Testis (tissue), 3 donors: ENCODE measurements around the gene POLDIP3. TPM values are rescaled to one million over a fixed set of nuclear protein-coding genes. Genes with fewer than 3 reads are reported as not detected.
"Not testable (repeated sequence)": the region's sequence is repeated elsewhere in the genome, so short reads cannot be mapped to it uniquely, and the experiment has no call there.

Experiments used
- DNase-seq: peaks from one replicate; pipeline ENCODE4 v3.0.0-alpha.2; 2019
- H3K27ac ChIP-seq, 2 donors: fragments of 200-600 bp; sonication (generic); one replicate each; pipeline ENCODE4 v1.5.1; 2019
- H3K27me3 ChIP-seq: fragments of 200-600 bp; sonication (generic); one replicate; pipeline ENCODE4 v1.5.1; 2019
- H3K36me3 ChIP-seq: fragments of 200-600 bp; sonication (generic); one replicate; pipeline ENCODE4 v1.5.1; 2017; ENCODE audit warnings: low read depth; ENCODE audit errors: missing control alignments
- H3K4me1 ChIP-seq: fragments of 200-600 bp; sonication (generic); one replicate; pipeline ENCODE4 v1.5.1; 2019
- H3K4me3 ChIP-seq, 2 donors: fragments of 200-600 bp; sonication (generic); one replicate each; pipeline ENCODE4 v1.5.1; 2017 to 2019
- H3K9me3 ChIP-seq: fragments of 200-600 bp; sonication (generic); one replicate; pipeline ENCODE4 v1.5.1; 2017
- POLR2A ChIP-seq: fragments of 450-650 bp; IDR thresholded peaks from one replicate; pipeline ENCODE4 v1.6.1; 2017; ENCODE audit warnings: antibody characterized with exemption, mild to moderate bottlenecking, moderate library complexity
- WGBS, 2 donors: methylation state at CpG; one replicate each; pipeline ENCODE4 v1.1.5; 2018; 5-methylcytosine and 5-hydroxymethylcytosine counted together
- intact Hi-C: fragments of 100-400 bp; cut with DNase I; formaldehyde crosslinking; loops from one replicate; pipeline ENCODE4 v1.15.1; 2023; ENCODE audit warnings: low total_unique reads
- polyA plus RNA-seq: library from polyadenylated mRNA; stranded (reverse); fragments of 350-450 nt; fragmentation: Illumina TruSeq; extraction: RNeasy Lipid Tissue Mini Kit (QIAGEN cat#74804); gene quantifications from one replicate; pipeline ENCODE4 v1.2.3, GENCODE V29; 2014; ENCODE audit warnings: low read depth, low replicate concordance; ENCODE audit not compliant: insufficient read depth
- total RNA-seq, 2 donors: library from RNA; depleted of rRNA; stranded (reverse); fragments of >200 nt; gene quantifications; one replicate each; pipeline ENCODE4 v1.2.3, GENCODE V29; 2016
- TF ChIP-seq, protein P1 (sequence below), 3 experiments: fragments of 450-650 bp in 2 of 3; fragments of 200-600 bp in 1 of 3; sonication (generic) in 1 of 3; IDR thresholded peaks; one replicate each; pipeline ENCODE4 v1.5.1; 2016 to 2019; ENCODE audit warnings: antibody characterized with exemption in 3 of 3, mild to moderate bottlenecking in 2 of 3, moderate library complexity in 1 of 3

Gene POLDIP3
- total and polyA plus RNA-seq, 3 donors from 2014 or later: 57.5 to 76.9 (median 60.5) TPM

GRCh38 chr22:42553475-42554361 lies 61.0 kb downstream of the POLDIP3 start, which contains the start of gene SERHL2:
TSS of gene SERHL2 (plus strand) at chr22:42553956. CDS start at chr22:42554021, 65 bp downstream.
- WGBS, 2 donors: 1 to 2% methylated on average over 37 to 56 of the region's 75 CpGs
- peak; percentile 89 for DNase-seq
- no peak for TF ChIP-seq POLR2A
- TF ChIP-seq, protein P1, sequence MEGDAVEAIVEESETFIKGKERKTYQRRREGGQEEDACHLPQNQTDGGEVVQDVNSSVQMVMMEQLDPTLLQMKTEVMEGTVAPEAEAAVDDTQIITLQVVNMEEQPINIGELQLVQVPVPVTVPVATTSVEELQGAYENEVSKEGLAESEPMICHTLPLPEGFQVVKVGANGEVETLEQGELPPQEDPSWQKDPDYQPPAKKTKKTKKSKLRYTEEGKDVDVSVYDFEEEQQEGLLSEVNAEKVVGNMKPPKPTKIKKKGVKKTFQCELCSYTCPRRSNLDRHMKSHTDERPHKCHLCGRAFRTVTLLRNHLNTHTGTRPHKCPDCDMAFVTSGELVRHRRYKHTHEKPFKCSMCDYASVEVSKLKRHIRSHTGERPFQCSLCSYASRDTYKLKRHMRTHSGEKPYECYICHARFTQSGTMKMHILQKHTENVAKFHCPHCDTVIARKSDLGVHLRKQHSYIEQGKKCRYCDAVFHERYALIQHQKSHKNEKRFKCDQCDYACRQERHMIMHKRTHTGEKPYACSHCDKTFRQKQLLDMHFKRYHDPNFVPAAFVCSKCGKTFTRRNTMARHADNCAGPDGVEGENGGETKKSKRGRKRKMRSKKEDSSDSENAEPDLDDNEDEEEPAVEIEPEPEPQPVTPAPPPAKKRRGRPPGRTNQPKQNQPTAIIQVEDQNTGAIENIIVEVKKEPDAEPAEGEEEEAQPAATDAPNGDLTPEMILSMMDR (IDR thresholded peaks at IDR 0.05): no peak

DNA sequence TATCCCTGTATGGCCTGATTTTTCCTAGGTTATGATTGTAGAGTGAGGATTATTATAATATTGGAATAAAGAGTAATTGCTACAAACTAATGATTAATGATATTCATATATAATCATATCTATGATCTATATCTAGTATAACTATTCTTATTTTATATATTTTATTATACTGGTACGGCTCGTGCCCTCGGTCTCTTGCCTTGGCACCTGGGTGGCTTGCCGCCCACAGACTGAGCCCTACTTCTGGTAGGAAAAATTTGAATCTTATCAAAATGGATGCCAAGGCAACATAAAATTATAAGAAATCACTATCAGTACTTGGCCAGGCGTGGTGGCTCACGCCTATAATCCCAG lies 62.4 kb downstream of the POLDIP3 start:
- DNase-seq, intact Hi-C loops, H3K27me3 ChIP-seq, H3K4me3 ChIP-seq, H3K4me1 ChIP-seq, H3K36me3 ChIP-seq, H3K27ac ChIP-seq, H3K9me3 ChIP-seq: not testable (repeated sequence)
- WGBS, 2 donors: 80 to 88% methylated on average over 6 of the region's 6 CpGs

More at GRCh38 chr22:42553475-42554361, 61.0 kb downstream of the POLDIP3 start, which contains the start of gene SERHL2:
- no peaks in the 10 kb centered on the region for H3K27me3 ChIP-seq
- intact Hi-C loops: no loop called here
- peak within 1 kb of the TSS in 1 of 2 donors; percentile 45 for H3K27ac ChIP-seq
- no peaks in the 10 kb centered on the region for H3K9me3 ChIP-seq
- peaks cover 5% of the 10 kb centered on the region for H3K4me1 ChIP-seq
- peak within 1 kb of the TSS; percentile 51 to 63 for H3K4me3 ChIP-seq
- no peaks in the 10 kb centered on the region for H3K36me3 ChIP-seq

DNA sequence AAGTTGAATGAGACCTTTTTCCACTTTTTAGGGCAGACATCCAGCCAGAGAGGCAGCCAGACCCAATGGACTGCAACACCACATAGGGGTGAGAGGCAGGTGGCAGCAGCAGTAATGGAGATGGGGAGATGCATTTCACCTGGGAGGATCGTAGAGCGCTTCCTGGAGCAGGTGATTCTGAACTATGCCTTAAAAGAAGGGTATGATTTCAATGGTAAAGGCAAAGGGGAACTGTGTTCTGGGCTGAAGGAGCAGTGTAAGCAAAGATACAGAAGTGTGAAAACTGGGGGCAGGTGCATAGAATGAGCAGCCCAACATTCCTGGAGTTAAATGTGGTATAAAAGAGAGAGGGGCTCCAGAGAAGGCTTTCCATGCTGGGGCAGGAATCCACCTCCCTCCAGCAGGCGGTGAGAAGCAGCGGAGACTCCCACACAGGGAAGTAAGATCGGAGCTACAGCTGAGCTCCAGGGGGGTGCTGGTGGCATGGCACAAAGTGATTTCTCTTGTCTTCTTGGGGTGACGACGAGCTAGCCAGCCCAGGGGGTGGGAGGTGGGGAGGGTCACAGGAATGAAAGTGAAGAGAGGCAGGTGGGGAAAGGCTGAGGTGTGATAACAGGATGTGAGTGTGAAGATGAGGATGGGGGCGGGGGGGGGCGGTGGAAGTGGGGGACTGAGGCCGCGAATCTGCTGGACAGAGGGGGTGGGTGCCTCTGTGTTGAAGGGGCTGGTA lies 65.2 kb downstream of the POLDIP3 start:
- no peaks in the 10 kb centered on the region for H3K36me3 ChIP-seq
- H3K27ac ChIP-seq: no peak overlapping the region
- no peak overlapping the region for H3K4me3 ChIP-seq
- TF ChIP-seq POLR2A: no peak
- TF ChIP-seq, protein P1 (IDR thresholded peaks at IDR 0.05): no peak
- intact Hi-C loops: no loop called here
- no peaks in the 10 kb centered on the region for H3K27me3 ChIP-seq
- DNase-seq: no peak
- peaks cover 5% of the 10 kb centered on the region for H3K4me1 ChIP-seq
- 65 to 70% methylated on average over 11 of the region's 11 CpGs for WGBS, 2 donors
- H3K9me3 ChIP-seq: no peaks in the 10 kb centered on the region

- intact Hi-C loops: no loop called here
- WGBS, 2 donors: 88 to 90% methylated on average over 19 of the region's 19 CpGs
- TF ChIP-seq POLR2A: no peak
- TF ChIP-seq, protein P1 (IDR thresholded peaks at IDR 0.05): no peak
Measured at GRCh38 chr22:42548597-42549330, 65.9 kb downstream of the POLDIP3 start.

DNA sequence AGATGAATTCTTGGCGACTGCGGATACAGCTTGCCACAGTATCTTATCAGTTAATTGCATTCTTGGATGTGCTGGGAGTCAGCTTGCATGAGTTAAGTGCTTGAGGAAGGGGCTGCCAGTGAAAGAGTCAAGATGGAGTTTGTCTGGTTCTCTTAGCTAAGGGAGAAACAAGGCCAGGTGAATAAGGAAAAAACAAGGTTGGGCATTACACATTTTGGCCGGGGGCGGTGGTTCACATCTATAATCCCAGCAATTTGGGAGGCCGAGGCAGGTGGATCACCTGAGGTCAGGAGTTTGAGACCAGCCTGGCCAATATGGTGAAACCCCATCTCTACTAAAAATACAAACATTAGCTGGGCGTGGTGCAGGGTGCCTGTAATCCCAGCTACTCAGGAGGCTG lies 66.6 kb downstream of the POLDIP3 start:
- H3K4me1 ChIP-seq, H3K36me3 ChIP-seq, H3K9me3 ChIP-seq, DNase-seq, intact Hi-C loops, H3K27ac ChIP-seq, H3K4me3 ChIP-seq, H3K27me3 ChIP-seq: not testable (repeated sequence)
- WGBS, 2 donors: 67 to 69% methylated on average over 6 of the region's 6 CpGs

More at GRCh38 chr22:42548597-42549330, 65.9 kb downstream of the POLDIP3 start:
- Histone ChIP-seq H3K27me3 (no peaks in the 10 kb centered on the region), H3K27ac (no peak overlapping the region), H3K4me1 (peaks cover 5% of the 10 kb centered on the region), H3K9me3 (no peaks in the 10 kb centered on the region), H3K4me3 (no peak overlapping the region), H3K36me3 (no peaks in the 10 kb centered on the region)
- DNase-seq: no peak
